ENCODE data around the gene HMCN2.

GRCh38 chr9:130405657-130406257 is 140.2 kb downstream of the HMCN2 start:
- TF ChIP-seq CTCF (IDR thresholded peaks at IDR 0.05) (no peak), EZH2 (IDR thresholded peaks at IDR 0.05; ENCODE audit: borderline replicate concordance, insufficient read depth, low read depth, low read length, poor library complexity, severe bottlenecking) (no peak)
